AG09309 (cell line): ENCODE measurements around the gene PTPRM.
A peak's percentile ranks its signal among the peaks of the same experiment; 100 is the strongest.

Source experiments
- DNase-seq: peaks from one replicate; pipeline ENCODE4 v3.0.0-alpha.2; 2010; ENCODE audit warnings: low read depth
- H3K4me3 ChIP-seq: 2 replicates; pipeline ENCODE4 v1.5.1; 2011; ENCODE audit warnings: mild to moderate bottlenecking, low read depth, low read length, moderate library complexity; ENCODE audit not compliant: control insufficient read depth
- CTCF ChIP-seq: IDR thresholded peaks from 2 replicates; pipeline ENCODE4 v1.5.1; 2011; ENCODE audit warnings: mild to moderate bottlenecking, low read depth, low read length, inconsistent platforms; ENCODE audit not compliant: insufficient read depth, control insufficient read depth; ENCODE audit errors: missing control alignments

The PTPRM gene

DNA sequence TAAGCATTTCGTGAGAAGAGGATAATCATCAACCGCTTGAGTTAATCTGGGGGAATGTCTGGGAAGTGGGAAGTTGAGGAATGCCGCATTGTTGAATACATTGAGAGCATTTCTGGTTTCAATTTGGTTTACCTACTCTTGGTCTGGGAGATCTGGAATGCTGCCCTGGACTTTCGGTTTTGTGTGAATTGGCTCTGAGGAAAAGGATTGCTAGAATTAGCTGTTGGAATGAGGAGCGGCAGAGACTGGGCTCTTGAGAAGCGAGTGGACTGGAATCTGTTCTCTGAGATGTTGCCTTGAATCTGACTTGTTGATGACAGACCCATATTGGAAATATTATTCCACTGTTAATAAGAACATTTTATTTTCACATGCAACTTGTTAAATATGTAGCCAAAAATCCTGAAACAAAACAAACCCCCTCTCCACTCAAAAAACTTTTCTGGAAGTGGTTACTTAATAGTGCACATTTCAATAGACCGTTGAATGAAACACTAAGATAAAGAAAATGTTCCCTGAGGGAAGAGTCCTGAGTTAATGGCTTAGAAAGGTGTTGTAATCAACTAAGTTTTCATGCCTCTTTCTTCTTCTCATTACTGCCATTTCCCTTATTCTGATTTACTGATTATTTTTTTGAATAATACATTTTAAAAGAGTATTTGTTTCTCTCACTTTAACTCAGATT lies 50.8 kb downstream of the PTPRM start:
- peak overlapping the region; percentile 2; the same call in 1 of the 2 replicates for H3K4me3 ChIP-seq
- peak; percentile 92 for DNase-seq
- TF ChIP-seq CTCF, result no peak

DNA sequence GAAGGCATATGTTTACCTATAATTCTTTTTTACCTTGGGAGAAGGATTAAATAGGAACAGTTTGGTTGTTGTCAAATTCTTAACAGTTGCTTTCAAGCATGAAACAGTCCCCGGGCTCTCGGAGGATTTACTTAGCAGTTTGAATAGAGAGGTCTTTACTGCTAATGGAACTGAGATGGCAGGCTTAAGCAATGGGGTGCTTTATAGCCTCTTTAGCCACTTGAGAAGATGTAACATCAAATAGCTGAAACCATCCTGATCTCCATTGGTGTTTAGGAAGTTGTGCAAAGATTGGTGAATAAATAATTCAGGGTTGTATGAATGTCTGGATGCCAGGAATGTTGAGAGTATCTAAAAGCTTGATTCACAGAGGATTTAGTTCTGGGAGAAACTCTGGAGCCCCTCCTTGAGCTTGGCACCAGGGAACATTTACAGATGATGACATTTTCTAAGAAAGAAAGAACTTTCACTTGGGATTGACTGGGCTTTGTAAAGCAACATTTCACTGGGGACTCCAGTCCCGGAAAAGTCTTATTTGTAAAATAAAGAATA lies 51.9 kb downstream of the PTPRM start:
- no peak for DNase-seq
- TF ChIP-seq CTCF, result no peak
- no peak overlapping the region for H3K4me3 ChIP-seq

- H3K4me3 ChIP-seq, result no peak overlapping the region
These were observed 52.6 kb downstream of the PTPRM start for GRCh38 chr18:7619676-7620075.

DNA sequence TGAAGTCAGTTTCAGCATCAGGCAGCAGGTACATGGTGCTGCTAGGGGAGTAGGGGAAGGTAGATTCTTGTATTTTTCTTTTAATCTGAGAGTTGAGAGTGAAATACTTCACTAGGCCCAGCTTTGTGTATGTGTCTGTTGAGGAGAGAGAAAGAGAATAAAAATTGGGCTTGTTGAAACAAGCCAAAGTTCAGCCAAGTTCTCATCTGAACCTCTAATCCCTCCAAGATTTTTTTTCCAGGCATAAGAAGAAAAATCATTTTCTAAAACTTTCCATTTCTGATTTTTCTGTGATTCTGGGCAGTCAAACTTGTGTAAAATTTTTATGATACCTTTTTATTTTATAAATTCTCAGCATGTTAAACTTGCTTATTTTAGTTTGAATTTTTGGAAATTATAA lies 55.6 kb downstream of the PTPRM start:
- H3K4me3 ChIP-seq, result no peak overlapping the region
- TF ChIP-seq CTCF, result no peak
- no peak for DNase-seq

More at GRCh38 chr18:7619676-7620075, 52.6 kb downstream of the PTPRM start:
- DNase-seq, result no peak
- TF ChIP-seq CTCF, result no peak

DNA sequence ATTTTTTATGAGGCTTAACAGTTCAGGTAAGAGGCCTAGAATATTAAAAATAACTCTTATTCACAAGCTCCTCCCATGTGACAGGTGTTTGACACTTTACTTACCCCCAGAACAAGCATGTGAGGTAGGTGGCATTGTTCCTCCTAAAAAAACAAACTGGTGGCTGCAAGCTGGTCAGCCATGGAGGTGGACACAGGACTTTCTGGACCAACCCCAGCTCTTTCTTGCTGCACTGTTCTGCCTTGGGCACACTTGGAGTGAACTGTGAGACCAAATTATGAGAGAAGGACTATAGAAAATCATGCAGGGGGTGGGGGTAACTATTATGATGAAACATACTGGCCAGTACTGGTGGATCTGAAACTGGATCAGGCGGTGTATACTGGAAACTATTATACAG lies 56.6 kb downstream of the PTPRM start:
- H3K4me3 ChIP-seq, result no peak overlapping the region
- no peak for DNase-seq
- no peak for TF ChIP-seq CTCF

- no peak overlapping the region for H3K4me3 ChIP-seq
- DNase-seq, result no peak
- TF ChIP-seq CTCF, result no peak
These were observed 57.6 kb downstream of the PTPRM start for GRCh38 chr18:7624697-7625096.
